ENCODE measurements around the gene SUN2. TPM values are rescaled to one million over a fixed set of nuclear protein-coding genes. Genes with fewer than 3 reads are reported as not detected.
A peak's percentile ranks its signal among the peaks of the same experiment; 100 is the strongest.

Gene SUN2
- total RNA-seq, 1 donor from 2014 or later = 51.6 TPM

- FAIRE-seq (no peak), DNase-seq (ENCODE audit: low read depth) (no peak)
- H3K4me3 ChIP-seq (ENCODE audit: low read depth, low read length) = no peak overlapping the region
- TF ChIP-seq, protein P1, sequence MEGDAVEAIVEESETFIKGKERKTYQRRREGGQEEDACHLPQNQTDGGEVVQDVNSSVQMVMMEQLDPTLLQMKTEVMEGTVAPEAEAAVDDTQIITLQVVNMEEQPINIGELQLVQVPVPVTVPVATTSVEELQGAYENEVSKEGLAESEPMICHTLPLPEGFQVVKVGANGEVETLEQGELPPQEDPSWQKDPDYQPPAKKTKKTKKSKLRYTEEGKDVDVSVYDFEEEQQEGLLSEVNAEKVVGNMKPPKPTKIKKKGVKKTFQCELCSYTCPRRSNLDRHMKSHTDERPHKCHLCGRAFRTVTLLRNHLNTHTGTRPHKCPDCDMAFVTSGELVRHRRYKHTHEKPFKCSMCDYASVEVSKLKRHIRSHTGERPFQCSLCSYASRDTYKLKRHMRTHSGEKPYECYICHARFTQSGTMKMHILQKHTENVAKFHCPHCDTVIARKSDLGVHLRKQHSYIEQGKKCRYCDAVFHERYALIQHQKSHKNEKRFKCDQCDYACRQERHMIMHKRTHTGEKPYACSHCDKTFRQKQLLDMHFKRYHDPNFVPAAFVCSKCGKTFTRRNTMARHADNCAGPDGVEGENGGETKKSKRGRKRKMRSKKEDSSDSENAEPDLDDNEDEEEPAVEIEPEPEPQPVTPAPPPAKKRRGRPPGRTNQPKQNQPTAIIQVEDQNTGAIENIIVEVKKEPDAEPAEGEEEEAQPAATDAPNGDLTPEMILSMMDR (IDR thresholded peaks at IDR 0.05; ENCODE audit: insufficient read depth, low read length, severe bottlenecking) = no peak
- H3K27me3 ChIP-seq (ENCODE audit: control insufficient read depth, insufficient read depth, low read length) = no peaks in the 10 kb centered on the region
- H3K36me3 ChIP-seq (ENCODE audit: control insufficient read depth, insufficient read depth, low read length) = peaks cover 23% of the 10 kb centered on the region
Observed at GRCh38 chr22:38750638-38751037, 5.2 kb downstream of the SUN2 start.

GRCh38 chr22:38750104-38750503 is 5.7 kb downstream of the SUN2 start:
- FAIRE-seq (no peak), DNase-seq (ENCODE audit: low read depth) (no peak)
- Histone ChIP-seq H3K27me3 (ENCODE audit: control insufficient read depth, insufficient read depth, low read length) (no peaks in the 10 kb centered on the region), H3K36me3 (ENCODE audit: control insufficient read depth, insufficient read depth, low read length) (peaks cover 27% of the 10 kb centered on the region), H3K4me3 (ENCODE audit: low read depth, low read length) (no peak overlapping the region)
- TF ChIP-seq, protein P1 (IDR thresholded peaks at IDR 0.05; ENCODE audit: insufficient read depth, low read length, severe bottlenecking) = no peak

- Histone ChIP-seq H3K4me3 (ENCODE audit: low read depth, low read length) (no peak overlapping the region), H3K36me3 (ENCODE audit: control insufficient read depth, insufficient read depth, low read length) (peaks cover 32% of the 10 kb centered on the region), H3K27me3 (ENCODE audit: control insufficient read depth, insufficient read depth, low read length) (no peaks in the 10 kb centered on the region)
- DNase-seq (ENCODE audit: low read depth) (peak; percentile 54), FAIRE-seq (no peak)
- TF ChIP-seq, protein P1 (IDR thresholded peaks at IDR 0.05; ENCODE audit: insufficient read depth, low read length, severe bottlenecking) = no peak
Observed at GRCh38 chr22:38748487-38749136, 7.2 kb downstream of the SUN2 start.

GRCh38 chr22:38745676-38746460 is 9.9 kb downstream of the SUN2 start:
- TF ChIP-seq, protein P1 (IDR thresholded peaks at IDR 0.05; ENCODE audit: insufficient read depth, low read length, severe bottlenecking) = no peak
- Histone ChIP-seq H3K4me3 (ENCODE audit: low read depth, low read length) (no peak overlapping the region), H3K36me3 (ENCODE audit: control insufficient read depth, insufficient read depth, low read length) (peaks cover 39% of the 10 kb centered on the region), H3K27me3 (ENCODE audit: control insufficient read depth, insufficient read depth, low read length) (no peaks in the 10 kb centered on the region)
- no peak for DNase-seq (ENCODE audit: low read depth)
- peak; percentile 28 for FAIRE-seq

- Histone ChIP-seq H3K36me3 (ENCODE audit: control insufficient read depth, insufficient read depth, low read length) (peaks cover 44% of the 10 kb centered on the region), H3K4me3 (ENCODE audit: low read depth, low read length) (no peak overlapping the region), H3K27me3 (ENCODE audit: control insufficient read depth, insufficient read depth, low read length) (no peaks in the 10 kb centered on the region)
- TF ChIP-seq, protein P1 (IDR thresholded peaks at IDR 0.05; ENCODE audit: insufficient read depth, low read length, severe bottlenecking) = no peak
- FAIRE-seq (peak; percentile 13), DNase-seq (ENCODE audit: low read depth) (no peak)
Observed at GRCh38 chr22:38744981-38745380, 10.8 kb downstream of the SUN2 start.

Measured in bronchial epithelial cell (primary cell).